Neural progenitor cell (in vitro differentiated cells): ENCODE results near the gene KAZN.

Experiments
- CTCF ChIP-seq: fragments of 200-600 bp; sonication (generic); IDR thresholded peaks from 2 replicates; pipeline ENCODE4 v1.5.1; 2017; ENCODE audit warnings: antibody characterized with exemption, mild to moderate bottlenecking
- EZH2 ChIP-seq: fragments of 200-600 bp; sonication (generic); IDR thresholded peaks from 2 replicates; pipeline ENCODE4 v1.6.1; 2017; ENCODE audit warnings: antibody characterized with exemption, mild to moderate bottlenecking, moderate library complexity
- EZH2phosphoT487 ChIP-seq: fragments of 200-600 bp; sonication (generic); IDR thresholded peaks from 2 replicates; pipeline ENCODE4 v1.6.1; 2017; ENCODE audit warnings: antibody characterized with exemption

DNA sequence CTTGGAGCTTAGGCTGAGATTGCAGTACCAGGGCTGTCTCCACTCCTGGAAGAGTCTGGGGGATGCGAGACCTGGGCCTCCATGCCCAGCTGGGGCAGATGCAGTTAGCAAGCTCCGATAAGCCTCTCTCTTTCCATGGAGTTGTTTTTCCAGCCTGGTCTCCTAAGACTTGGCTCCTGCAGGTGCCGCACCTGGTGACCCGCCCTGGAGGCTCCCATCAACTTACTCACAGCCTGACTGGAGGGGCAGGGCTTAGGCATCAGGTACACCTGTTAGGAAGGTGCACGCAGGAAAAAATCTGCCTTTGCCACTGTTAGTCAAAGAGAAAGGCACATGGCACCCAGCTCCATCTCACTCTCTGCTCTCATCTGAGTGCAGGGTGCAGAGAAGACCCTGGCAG is 356.9 kb downstream of the KAZN start:
- TF ChIP-seq CTCF (no peak), EZH2 (no peak), EZH2phosphoT487 (no peak)
